Tibial nerve (tissue), 4 donors: ENCODE results near the gene COL1A2. TPM values are rescaled to one million over a fixed set of nuclear protein-coding genes. Genes with fewer than 3 reads are reported as not detected.

Experiments
- DNase-seq, 2 donors: peaks; one replicate each; pipeline ENCODE4 v3.0.0-alpha.2; 2019; ENCODE audit warnings: low spot score in 2 of 2
- H3K27ac ChIP-seq, 4 donors: fragments of 200-600 bp; sonication (generic) in 3 of 4; one replicate each; pipeline ENCODE4 v1.5.1; 2017 to 2019; ENCODE audit warnings: mild to moderate bottlenecking in 1 of 4
- H3K27me3 ChIP-seq, 2 donors: fragments of 200-600 bp; sonication (generic) in 1 of 2; one replicate each; pipeline versions ENCODE4 v1.5.1 to v1.6.0; 2017 to 2019
- H3K36me3 ChIP-seq, 3 donors: fragments of 200-600 bp; sonication (generic); one replicate each; pipeline ENCODE4 v1.5.1; 2018 to 2019
- H3K4me1 ChIP-seq, 4 donors: fragments of 200-600 bp; sonication (generic) in 3 of 4; one replicate each; pipeline ENCODE4 v1.5.1; 2017 to 2019
- H3K4me3 ChIP-seq, 4 donors: fragments of 200-600 bp; sonication (generic) in 3 of 4; one replicate each; pipeline ENCODE4 v1.5.1; 2017 to 2019; ENCODE audit warnings: mild to moderate bottlenecking in 1 of 4, moderate library complexity in 1 of 4
- H3K9me3 ChIP-seq, 4 donors: fragments of 200-600 bp; sonication (generic) in 3 of 4; one replicate each; pipeline ENCODE4 v1.5.1; 2017 to 2019
- EP300 ChIP-seq, 2 donors: sonication (generic); formaldehyde crosslinking; IDR thresholded peaks; one replicate each; pipeline ENCODE4 v1.6.1; 2017; ENCODE audit warnings: antibody characterized with exemption in 2 of 2, mild to moderate bottlenecking in 1 of 2
- POLR2A ChIP-seq, 2 donors: fragments of 450-650 bp; IDR thresholded peaks; one replicate each; pipeline ENCODE4 v1.6.1; 2017; ENCODE audit warnings: antibody characterized with exemption in 2 of 2, mild to moderate bottlenecking in 2 of 2, moderate library complexity in 2 of 2
- WGBS, 2 donors: methylation state at CpG; one replicate each; pipeline ENCODE4 v1.1.5; 2018; 5-methylcytosine and 5-hydroxymethylcytosine counted together
- total RNA-seq, 4 donors: library from RNA; depleted of rRNA; stranded (reverse); fragments of >200 nt; gene quantifications; one replicate each; pipeline ENCODE4 v1.1.0, GENCODE V29; 2016
- TF ChIP-seq, protein P1 (sequence below), 5 experiments: fragments of 200-600 bp in 3 of 5; fragments of 450-650 bp in 2 of 5; sonication (generic) in 3 of 5; IDR thresholded peaks; one replicate each; pipeline ENCODE4 v1.5.1; 2016 to 2019; ENCODE audit warnings: antibody characterized with exemption in 5 of 5, mild to moderate bottlenecking in 3 of 5, moderate library complexity in 2 of 5

COL1A2 gene
- total RNA-seq, 4 donors from 2014 or later = 235 to 747 (median 399) TPM

DNA sequence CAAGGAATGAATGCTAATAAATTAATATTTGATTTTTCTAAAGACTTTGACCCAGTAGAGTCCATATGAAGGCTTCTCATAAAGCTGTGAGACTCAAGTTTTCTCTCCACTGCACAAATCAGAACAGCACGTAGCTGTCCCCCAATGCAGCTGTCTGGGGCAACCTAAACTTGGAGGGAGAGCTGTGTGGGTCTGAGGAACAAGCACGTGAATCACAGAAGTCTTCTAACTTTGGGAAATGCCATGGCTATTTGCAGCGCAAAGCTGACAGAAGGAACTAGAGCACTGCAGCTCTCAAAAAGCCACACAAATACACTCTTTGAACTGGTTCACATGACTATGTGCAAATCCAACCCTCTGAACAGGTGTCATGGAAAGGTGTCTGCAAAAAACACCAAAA, 47.9 kb downstream of the COL1A2 start:
- Histone ChIP-seq H3K27me3 (no peaks in the 10 kb centered on the region), H3K27ac (no peak overlapping the region), H3K4me1 (peaks cover 0 to 8% (median 5%) of the 10 kb centered on the region in 4 donors), H3K9me3 (no peaks in the 10 kb centered on the region), H3K4me3 (no peak overlapping the region), H3K36me3 (no peaks in the 10 kb centered on the region)
- TF ChIP-seq EP300 (IDR thresholded peaks at IDR 0.05) = no peak
- TF ChIP-seq, protein P1, sequence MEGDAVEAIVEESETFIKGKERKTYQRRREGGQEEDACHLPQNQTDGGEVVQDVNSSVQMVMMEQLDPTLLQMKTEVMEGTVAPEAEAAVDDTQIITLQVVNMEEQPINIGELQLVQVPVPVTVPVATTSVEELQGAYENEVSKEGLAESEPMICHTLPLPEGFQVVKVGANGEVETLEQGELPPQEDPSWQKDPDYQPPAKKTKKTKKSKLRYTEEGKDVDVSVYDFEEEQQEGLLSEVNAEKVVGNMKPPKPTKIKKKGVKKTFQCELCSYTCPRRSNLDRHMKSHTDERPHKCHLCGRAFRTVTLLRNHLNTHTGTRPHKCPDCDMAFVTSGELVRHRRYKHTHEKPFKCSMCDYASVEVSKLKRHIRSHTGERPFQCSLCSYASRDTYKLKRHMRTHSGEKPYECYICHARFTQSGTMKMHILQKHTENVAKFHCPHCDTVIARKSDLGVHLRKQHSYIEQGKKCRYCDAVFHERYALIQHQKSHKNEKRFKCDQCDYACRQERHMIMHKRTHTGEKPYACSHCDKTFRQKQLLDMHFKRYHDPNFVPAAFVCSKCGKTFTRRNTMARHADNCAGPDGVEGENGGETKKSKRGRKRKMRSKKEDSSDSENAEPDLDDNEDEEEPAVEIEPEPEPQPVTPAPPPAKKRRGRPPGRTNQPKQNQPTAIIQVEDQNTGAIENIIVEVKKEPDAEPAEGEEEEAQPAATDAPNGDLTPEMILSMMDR (IDR thresholded peaks at IDR 0.05) = no peak
- TF ChIP-seq POLR2A (IDR thresholded peaks at IDR 0.05) = no peak
- WGBS, 2 donors = 73 to 91% methylated on average over 3 of the region's 3 CpGs
- no peak for DNase-seq

DNA sequence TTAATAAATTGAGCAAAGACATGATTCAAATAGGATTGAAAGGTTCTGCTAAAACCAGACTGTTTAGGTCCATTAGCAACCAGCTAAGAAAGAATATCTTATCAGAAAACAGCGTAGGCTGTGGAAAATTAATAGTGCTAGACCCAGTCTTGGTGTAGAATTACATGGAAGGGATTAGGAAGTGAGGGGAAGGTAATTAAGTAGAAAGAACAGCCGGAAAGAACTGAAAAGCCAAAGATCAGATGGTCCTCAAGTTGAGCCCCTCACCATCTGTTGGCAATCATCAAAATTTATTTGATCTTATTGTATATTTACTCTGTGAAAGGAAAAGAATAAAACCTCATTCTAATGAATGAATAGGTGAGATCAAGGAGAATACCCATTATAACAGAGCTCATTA, 50.1 kb downstream of the COL1A2 start:
- 84 to 87% methylated on average over 2 of the region's 2 CpGs for WGBS, 2 donors
- Histone ChIP-seq H3K9me3 (peaks cover 0 to 4% (median 0%) of the 10 kb centered on the region in 4 donors), H3K36me3 (no peaks in the 10 kb centered on the region), H3K27me3 (no peaks in the 10 kb centered on the region), H3K4me3 (no peak overlapping the region), H3K4me1 (peaks cover 0 to 14% (median 5%) of the 10 kb centered on the region in 4 donors), H3K27ac (no peak overlapping the region)
- no peak for DNase-seq
- TF ChIP-seq EP300 (IDR thresholded peaks at IDR 0.05) = no peak

DNA sequence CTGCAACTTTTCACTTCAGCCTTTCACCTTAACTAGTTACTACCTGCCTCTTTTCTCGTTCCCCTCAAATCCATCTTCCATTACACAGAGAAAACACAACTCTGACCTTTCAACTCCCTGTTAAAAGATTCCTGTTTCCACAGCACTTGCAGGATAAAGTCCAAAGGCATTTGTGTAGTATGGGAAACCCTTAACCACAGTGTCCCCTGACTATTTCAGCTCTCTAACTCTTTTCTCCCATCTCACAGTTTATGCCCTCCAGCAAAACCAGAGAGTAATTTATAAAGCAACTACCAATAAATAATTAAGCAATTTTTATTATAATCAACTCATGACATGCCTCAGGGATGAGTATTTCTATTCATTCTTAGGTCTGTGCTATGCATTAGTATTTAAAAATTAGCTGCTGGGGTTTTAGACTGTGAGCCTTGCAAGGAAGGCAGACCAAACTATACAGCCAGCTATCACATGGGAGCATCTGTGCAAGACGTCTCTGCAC, 51.0 kb downstream of the COL1A2 start:
- Histone ChIP-seq H3K4me1 (peaks cover 0 to 8% (median 0%) of the 10 kb centered on the region in 4 donors), H3K27ac (no peak overlapping the region), H3K27me3 (no peaks in the 10 kb centered on the region), H3K4me3 (no peak overlapping the region), H3K9me3 (peaks cover 0 to 4% (median 0%) of the 10 kb centered on the region in 4 donors), H3K36me3 (no peaks in the 10 kb centered on the region)
- 65% methylated on average over 2 of the region's 2 CpGs for WGBS, 2 donors
- no peak for DNase-seq
- no peak for TF ChIP-seq EP300 (IDR thresholded peaks at IDR 0.05)
- TF ChIP-seq POLR2A (IDR thresholded peaks at IDR 0.05) = no peak
- TF ChIP-seq, protein P1 (IDR thresholded peaks at IDR 0.05) = no peak

DNA sequence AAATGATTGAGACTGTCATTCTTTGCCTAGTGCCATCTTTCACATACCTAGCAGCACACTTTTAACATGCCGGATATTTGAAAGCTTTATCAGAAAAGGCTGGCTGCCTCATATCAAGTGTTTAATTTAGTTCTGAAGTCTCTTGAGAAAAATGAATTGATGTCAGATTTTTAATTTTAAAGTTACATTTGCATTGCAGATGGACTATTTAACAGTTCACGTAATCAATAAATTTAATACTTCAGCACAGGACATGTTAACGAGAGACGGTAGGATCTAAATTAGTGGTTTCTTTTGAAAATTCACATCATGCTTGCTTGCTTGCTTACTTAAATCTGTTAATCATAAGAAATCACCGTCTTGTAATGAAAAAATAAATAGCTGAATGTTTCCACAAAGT, 51.6 kb downstream of the COL1A2 start:
- Histone ChIP-seq H3K36me3 (no peaks in the 10 kb centered on the region), H3K27me3 (no peaks in the 10 kb centered on the region), H3K27ac (no peak overlapping the region), H3K4me1 (peaks cover 0 to 8% (median 0%) of the 10 kb centered on the region in 4 donors), H3K9me3 (peaks cover 0 to 4% (median 0%) of the 10 kb centered on the region in 4 donors), H3K4me3 (no peak overlapping the region)
- no peak for DNase-seq
- WGBS, 2 donors = 92 to 98% methylated on average over 5 of the region's 5 CpGs
- TF ChIP-seq EP300 (IDR thresholded peaks at IDR 0.05) (no peak), POLR2A (IDR thresholded peaks at IDR 0.05) (no peak)
- TF ChIP-seq, protein P1 (IDR thresholded peaks at IDR 0.05) = no peak

DNA sequence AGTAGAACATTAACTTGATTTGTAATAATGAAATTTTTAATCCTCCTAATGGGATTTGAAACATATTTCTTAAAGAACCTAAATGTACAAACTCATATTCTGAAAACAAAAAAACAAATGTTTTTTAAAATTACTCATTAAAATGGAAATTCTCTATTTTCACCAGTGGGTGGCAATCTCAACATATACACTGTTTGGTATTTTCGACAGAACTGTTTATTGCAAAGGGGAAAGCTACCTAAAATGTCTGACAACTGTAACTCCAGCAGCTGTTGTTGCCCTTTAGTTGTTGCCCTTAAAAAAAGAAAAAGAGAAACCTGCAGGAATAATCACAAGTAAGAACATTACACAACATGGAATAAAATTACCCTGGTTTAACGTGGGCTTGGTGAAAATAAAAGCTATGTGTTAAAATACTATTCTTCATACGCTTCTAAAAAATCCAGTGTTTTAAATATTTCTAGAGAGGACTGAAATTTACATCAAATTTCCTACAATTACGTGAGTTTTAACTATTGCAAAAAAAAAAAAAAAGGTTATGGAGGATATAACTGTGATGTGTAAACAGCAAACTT, 54.5 kb downstream of the COL1A2 start:
- Histone ChIP-seq H3K9me3 (peaks cover 0 to 4% (median 0%) of the 10 kb centered on the region in 4 donors), H3K36me3 (no peaks in the 10 kb centered on the region), H3K27ac (no peak overlapping the region), H3K4me1 (peaks cover 0 to 17% (median 0%) of the 10 kb centered on the region in 4 donors), H3K4me3 (no peak overlapping the region), H3K27me3 (no peaks in the 10 kb centered on the region)
- 40 to 47% methylated on average over 4 of the region's 4 CpGs for WGBS, 2 donors
- TF ChIP-seq POLR2A (IDR thresholded peaks at IDR 0.05) (no peak), EP300 (IDR thresholded peaks at IDR 0.05) (no peak)
- TF ChIP-seq, protein P1 (IDR thresholded peaks at IDR 0.05) = peak; percentile 40 to 73 (median 63)
- DNase-seq = no peak
